Activated naive CD8-positive, alpha-beta T cell treated with anti-CD3 and anti-CD28 coated beads, Interleukin-2, amount 50 U/mL, for 24 hours (primary cell): ENCODE results near the gene VPS37C.
A peak's percentile ranks its signal among the peaks of the same experiment; 100 is the strongest.
"Not testable (repeated sequence)": the region's sequence is repeated elsewhere in the genome, so short reads cannot be mapped to it uniquely, and the experiment has no call there.

Source experiments
- ATAC-seq: fragments of 150-1000 bp; cut with Tn5 transposase; one replicate; pipeline ENCODE4 v1.10.0; 2021
- DNase-seq: peaks from one replicate; pipeline ENCODE4 v3.0.0; 2021
- H3K27ac Mint-ChIP-seq: one replicate; pipeline ENCODE4 v1.8.0; 2021; ENCODE audit warnings: mild to moderate bottlenecking, mixed read lengths
- H3K27me3 Mint-ChIP-seq: one replicate; pipeline ENCODE4 v1.8.0; 2021; ENCODE audit warnings: mixed read lengths
- H3K36me3 Mint-ChIP-seq: one replicate; pipeline ENCODE4 v1.8.0; 2021; ENCODE audit warnings: low read depth, mixed read lengths
- H3K4me1 Mint-ChIP-seq: one replicate; pipeline ENCODE4 v1.8.0; 2021; ENCODE audit warnings: mixed read lengths
- H3K4me3 Mint-ChIP-seq: one replicate; pipeline ENCODE4 v1.8.0; 2021; ENCODE audit warnings: mild to moderate bottlenecking, moderate library complexity, mixed read lengths
- H3K9me3 Mint-ChIP-seq: one replicate; pipeline ENCODE4 v1.8.0; 2021; ENCODE audit warnings: mixed read lengths

VPS37C gene

GRCh38 chr11:61161190-61162091 is at the start of gene VPS37C:
Gene VPS37C, minus strand, starts transcription at chr11:61161426. Its CDS starts 22,597 bp downstream, at chr11:61138829.
- Mint-ChIP-seq H3K36me3 (peaks cover 5% of the 10 kb centered on the region), H3K27ac (peak within 1 kb of the TSS; percentile 86), H3K9me3 (no peaks in the 10 kb centered on the region), H3K27me3 (no peaks in the 10 kb centered on the region), H3K4me1 (peaks cover 64% of the 10 kb centered on the region), H3K4me3 (peak within 1 kb of the TSS; percentile 85)
- DNase-seq = peak; percentile 97
- ATAC-seq = peak; percentile 80

DNA sequence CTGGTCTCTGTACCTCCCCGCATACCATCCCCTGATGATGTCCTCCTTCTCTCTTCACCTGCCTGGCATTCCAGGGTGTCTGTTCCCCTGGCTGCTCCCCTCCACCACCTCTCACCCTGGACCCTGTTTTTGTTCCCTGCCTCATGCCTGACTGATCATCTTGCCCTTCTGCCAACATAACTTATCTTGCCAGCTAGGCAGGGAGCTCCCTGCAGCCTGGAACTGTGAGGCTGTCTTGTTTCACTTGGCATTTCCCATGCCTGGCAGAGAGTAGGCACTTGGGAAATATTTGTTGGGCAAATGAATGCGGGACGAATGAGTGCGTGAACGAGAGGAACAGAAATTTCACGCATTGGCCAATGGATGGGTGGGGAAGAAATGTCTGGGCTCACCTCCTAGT is 49.4 kb upstream of the VPS37C start:
- not testable (repeated sequence) for DNase-seq, H3K4me3 Mint-ChIP-seq, ATAC-seq, H3K27ac Mint-ChIP-seq, H3K9me3 Mint-ChIP-seq, H3K4me1 Mint-ChIP-seq, H3K36me3 Mint-ChIP-seq, H3K27me3 Mint-ChIP-seq

DNA sequence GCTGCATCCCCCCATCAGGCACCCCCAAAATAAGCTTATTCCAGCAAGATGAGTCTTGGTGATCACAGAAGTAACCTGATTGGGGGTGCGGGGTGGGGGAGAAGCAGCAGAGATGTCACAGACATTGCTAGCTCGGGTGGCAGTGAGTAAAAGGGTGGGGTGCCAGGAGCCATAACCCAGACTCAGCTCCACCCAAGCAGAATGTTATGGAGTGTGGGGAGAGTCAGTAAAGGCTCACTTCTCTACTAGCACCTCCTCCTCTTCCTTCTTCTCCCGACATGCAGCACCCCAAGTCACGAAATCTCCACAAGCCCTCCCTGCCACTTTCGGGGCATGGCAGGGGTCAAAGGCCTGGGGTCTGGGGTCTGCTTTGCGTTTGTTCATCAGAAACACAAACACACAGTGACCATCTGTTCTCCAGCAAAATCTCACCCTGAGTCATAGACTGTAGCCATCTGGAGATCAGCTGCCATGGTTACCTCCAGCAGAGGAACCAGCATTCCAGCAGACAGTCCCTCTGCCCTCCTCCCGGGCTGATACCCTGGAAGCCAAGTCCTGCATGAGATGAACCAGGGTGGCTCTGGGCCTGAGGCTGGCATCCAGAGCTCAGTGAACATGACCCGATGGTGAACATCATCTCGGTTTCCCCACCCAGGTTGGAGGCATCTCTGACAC is 46.5 kb upstream of the VPS37C start:
- not testable (repeated sequence) for DNase-seq, H3K36me3 Mint-ChIP-seq, H3K9me3 Mint-ChIP-seq, H3K4me3 Mint-ChIP-seq, ATAC-seq, H3K4me1 Mint-ChIP-seq, H3K27ac Mint-ChIP-seq, H3K27me3 Mint-ChIP-seq

DNA sequence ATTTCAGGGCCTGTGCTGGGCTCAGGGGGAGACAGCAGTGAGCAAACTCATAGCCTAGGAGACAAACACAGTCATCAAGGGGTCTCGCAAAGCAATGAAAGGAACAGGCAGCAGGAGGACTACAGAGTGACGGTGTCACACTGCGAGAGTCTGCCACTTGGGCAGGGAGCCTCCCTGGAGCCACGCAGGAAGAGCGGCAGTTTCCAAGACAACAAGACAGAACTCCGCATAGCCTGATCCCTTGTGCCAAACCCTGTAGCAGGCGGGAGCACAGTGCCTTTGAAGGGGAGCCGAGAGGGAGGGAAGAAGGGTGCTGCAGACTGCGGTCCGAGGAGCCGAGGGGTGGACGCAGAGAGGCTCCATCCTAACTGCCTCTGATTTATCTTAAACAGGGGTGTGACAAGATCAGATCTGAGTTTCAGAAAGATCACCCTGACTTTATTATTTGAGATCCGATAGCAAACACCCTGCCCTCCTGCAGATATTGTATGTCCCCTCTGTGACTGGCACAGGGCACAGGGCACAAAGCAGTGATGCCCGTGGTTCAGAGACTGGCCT is 43.4 kb upstream of the VPS37C start:
- not testable (repeated sequence) for H3K4me3 Mint-ChIP-seq, H3K27ac Mint-ChIP-seq, H3K36me3 Mint-ChIP-seq, ATAC-seq, DNase-seq, H3K27me3 Mint-ChIP-seq, H3K9me3 Mint-ChIP-seq, H3K4me1 Mint-ChIP-seq

DNA sequence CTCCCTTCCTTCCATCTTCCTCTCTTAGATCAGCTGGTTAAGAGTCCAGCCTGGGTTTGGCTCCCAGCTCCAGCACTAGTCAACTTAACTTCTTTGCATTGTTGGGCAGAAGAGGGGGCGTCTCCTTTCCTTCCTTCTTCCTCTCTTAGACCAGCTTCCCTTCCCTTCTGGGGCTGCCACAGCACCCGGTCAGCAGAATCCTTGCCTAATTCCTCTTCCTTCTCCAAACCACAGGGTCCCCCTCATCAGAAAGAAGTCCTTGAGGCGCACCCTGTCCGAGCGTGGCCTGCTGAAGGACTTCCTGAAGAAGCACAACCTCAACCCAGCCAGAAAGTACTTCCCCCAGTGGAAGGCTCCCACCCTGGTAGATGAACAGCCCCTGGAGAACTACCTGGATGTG is 42.6 kb upstream of the VPS37C start:
- DNase-seq, H3K27ac Mint-ChIP-seq, H3K4me3 Mint-ChIP-seq, H3K36me3 Mint-ChIP-seq, ATAC-seq, H3K9me3 Mint-ChIP-seq, H3K4me1 Mint-ChIP-seq, H3K27me3 Mint-ChIP-seq: not testable (repeated sequence)

- not testable (repeated sequence) for ATAC-seq, H3K27me3 Mint-ChIP-seq, H3K9me3 Mint-ChIP-seq, H3K4me1 Mint-ChIP-seq, H3K36me3 Mint-ChIP-seq, H3K27ac Mint-ChIP-seq, DNase-seq, H3K4me3 Mint-ChIP-seq
Observed at GRCh38 chr11:61202950-61203746, 41.9 kb upstream of the VPS37C start, which contains the start of gene PGA3. Gene PGA3, plus strand, starts transcription at chr11:61203515. Its CDS starts 50 bp downstream, at chr11:61203565.

DNA sequence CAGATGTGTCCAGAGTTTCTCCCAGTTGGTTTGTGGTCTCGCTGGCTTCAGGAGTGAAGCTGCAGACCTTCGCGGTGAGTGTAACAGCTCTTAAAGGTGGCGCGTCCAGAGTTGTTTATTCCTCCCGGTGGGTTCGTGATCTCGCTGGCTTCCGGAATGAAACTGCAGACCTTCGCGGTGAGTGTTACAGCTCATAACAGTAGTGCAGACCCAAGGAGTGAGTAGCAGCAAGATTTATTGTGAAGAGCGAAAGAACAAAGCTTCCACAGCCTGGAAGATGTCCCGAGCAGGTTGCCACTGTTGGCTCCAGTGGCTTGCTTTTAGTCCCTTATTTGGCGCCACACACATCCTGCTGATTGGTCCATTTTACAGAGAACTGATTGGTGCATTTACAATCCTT is 40.2 kb upstream of the VPS37C start:
- Mint-ChIP-seq H3K27ac (no peak overlapping the region), H3K9me3 (peaks cover 5% of the 10 kb centered on the region), H3K4me1 (no peaks in the 10 kb centered on the region), H3K27me3 (peaks cover 10% of the 10 kb centered on the region), H3K36me3 (no peaks in the 10 kb centered on the region), H3K4me3 (no peak overlapping the region)
- no peak for DNase-seq
- no peak for ATAC-seq

DNA sequence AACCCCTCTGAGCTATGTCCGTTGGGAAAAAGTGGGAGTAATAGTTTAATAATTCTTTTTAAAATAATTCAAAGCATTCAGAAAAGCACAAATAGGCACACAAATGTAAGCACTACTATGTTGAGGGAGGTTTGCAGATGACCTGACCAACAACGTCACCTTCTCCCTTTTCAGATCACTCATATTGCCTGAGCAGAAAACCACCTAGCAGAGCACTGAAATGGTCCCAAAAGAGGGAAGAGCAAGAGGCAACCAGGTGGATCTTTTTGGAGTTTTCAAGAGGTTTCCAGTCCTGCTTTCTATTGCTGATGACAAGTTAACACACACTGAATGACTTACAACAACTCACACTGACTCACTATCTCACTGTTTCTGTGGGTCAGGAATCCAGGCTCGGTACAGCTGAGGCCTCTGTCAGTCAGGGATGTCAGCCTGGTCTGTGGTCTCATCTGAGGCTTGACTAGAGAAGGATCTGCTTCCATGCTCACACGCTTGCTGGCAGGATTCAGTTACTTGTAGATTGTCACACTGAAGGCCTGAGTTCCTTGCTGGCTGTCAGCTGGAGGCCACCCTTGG is 37.8 kb upstream of the VPS37C start:
- H3K4me3 Mint-ChIP-seq = no peak overlapping the region
- peaks cover 5% of the 10 kb centered on the region for H3K9me3 Mint-ChIP-seq
- DNase-seq (no peak), ATAC-seq (no peak)
- H3K4me1 Mint-ChIP-seq = no peaks in the 10 kb centered on the region
- H3K27me3 Mint-ChIP-seq = peaks cover 10% of the 10 kb centered on the region
- H3K27ac Mint-ChIP-seq = no peak overlapping the region
- H3K36me3 Mint-ChIP-seq = no peaks in the 10 kb centered on the region

GRCh38 chr11:61198361-61198760 is 37.1 kb upstream of the VPS37C start:
- no peak for ATAC-seq
- Mint-ChIP-seq H3K4me1 (no peaks in the 10 kb centered on the region), H3K9me3 (peaks cover 5% of the 10 kb centered on the region), H3K4me3 (no peak overlapping the region), H3K27ac (no peak overlapping the region), H3K27me3 (peaks cover 7% of the 10 kb centered on the region), H3K36me3 (no peaks in the 10 kb centered on the region)
- DNase-seq = no peak

- no peak for DNase-seq
- Mint-ChIP-seq H3K27me3 (no peaks in the 10 kb centered on the region), H3K4me3 (no peak overlapping the region), H3K36me3 (no peaks in the 10 kb centered on the region), H3K27ac (no peak overlapping the region), H3K9me3 (peaks cover 5% of the 10 kb centered on the region), H3K4me1 (no peaks in the 10 kb centered on the region)
- no peak for ATAC-seq
Observed at GRCh38 chr11:61195719-61196118, 34.5 kb upstream of the VPS37C start.

DNA sequence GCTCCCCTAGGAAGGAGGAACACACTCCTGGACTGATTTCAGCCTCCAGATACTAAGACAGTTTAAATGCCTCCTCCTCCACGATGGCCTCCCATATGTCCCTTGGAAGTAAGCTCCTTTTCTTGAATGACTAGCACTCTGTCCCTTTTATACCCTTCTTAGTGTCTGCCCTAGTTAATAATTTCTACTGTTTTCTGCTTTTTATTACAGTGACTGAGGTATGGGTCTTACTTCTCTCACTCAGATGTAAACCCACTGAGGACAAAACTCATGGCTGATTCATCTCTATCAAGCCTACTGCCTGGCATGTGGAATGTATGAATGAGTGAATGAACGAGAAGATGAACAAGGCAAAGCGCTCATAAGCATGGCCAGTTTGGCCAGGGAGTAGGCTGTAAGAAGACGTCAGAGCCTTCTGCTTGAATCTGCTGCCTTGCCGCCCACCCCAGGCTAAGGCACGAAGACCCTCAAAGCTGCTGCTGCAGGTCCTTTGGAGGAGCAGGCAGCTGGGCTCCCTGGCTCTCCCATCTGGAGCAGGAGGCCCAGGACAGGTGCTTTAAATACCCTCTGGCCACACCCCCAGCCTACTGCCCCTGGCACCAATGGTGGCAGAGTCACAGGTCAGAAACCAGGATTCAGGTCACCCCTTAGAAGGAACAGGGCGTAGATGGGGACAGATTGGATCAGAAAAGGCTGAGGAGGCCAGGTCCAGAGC is 33.9 kb upstream of the VPS37C start:
- Mint-ChIP-seq H3K4me3 (no peak overlapping the region), H3K9me3 (peaks cover 5% of the 10 kb centered on the region), H3K36me3 (no peaks in the 10 kb centered on the region), H3K27ac (no peak overlapping the region), H3K27me3 (no peaks in the 10 kb centered on the region), H3K4me1 (no peaks in the 10 kb centered on the region)
- no peak for ATAC-seq
- DNase-seq = no peak

DNA sequence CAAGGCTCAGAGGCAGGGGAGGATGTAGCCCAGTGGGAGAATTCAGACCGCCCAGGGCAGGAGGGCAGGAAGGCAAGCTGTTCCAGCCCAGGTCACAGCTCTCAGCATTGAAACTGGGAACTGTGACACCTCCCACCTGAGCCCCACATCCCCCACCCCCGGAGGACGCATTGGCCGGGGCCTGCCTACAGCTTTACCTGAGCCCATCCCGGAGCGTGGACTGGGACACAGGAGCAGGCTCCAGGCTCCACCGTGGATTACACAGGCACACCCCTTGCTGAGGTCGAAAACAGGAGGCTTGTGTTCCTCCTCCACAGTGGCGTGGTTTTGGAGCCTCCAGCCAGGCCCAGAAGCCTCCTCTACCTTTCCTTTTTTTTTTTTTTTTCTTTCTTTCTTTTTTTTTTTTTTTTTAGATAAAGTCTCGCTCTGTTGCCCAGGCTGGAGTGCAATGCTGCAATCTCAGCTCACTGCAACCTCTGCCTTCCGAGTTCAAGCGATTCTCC is 33.0 kb upstream of the VPS37C start:
- DNase-seq (no peak), ATAC-seq (no peak)
- no peak overlapping the region for H3K4me3 Mint-ChIP-seq
- H3K36me3 Mint-ChIP-seq = no peaks in the 10 kb centered on the region
- H3K27ac Mint-ChIP-seq = no peak overlapping the region
- no peaks in the 10 kb centered on the region for H3K27me3 Mint-ChIP-seq
- peaks cover 4% of the 10 kb centered on the region for H3K9me3 Mint-ChIP-seq
- H3K4me1 Mint-ChIP-seq = no peaks in the 10 kb centered on the region

- DNase-seq = no peak
- Mint-ChIP-seq H3K4me3 (no peak overlapping the region), H3K4me1 (no peaks in the 10 kb centered on the region), H3K9me3 (no peaks in the 10 kb centered on the region), H3K27ac (no peak overlapping the region), H3K27me3 (no peaks in the 10 kb centered on the region), H3K36me3 (no peaks in the 10 kb centered on the region)
- no peak for ATAC-seq
Observed at GRCh38 chr11:61193596-61193995, 32.4 kb upstream of the VPS37C start.
